ENCODE data around the gene NHS. TPM values are rescaled to one million over a fixed set of nuclear protein-coding genes. Genes with fewer than 3 reads are reported as not detected.

The NHS gene
- polyA plus RNA-seq, 2 of the 4 experiments (the other 2 are of a cell fraction): 3.6 to 5.0 TPM

GRCh38 chrX:17656035-17656418 is 281.0 kb downstream of the NHS start:
- H3K4me3 ChIP-seq: no peak overlapping the region
- POLR2A ChIA-PET: no interaction called here
- H3K27ac ChIP-seq: no peak overlapping the region
- WGBS (ENCODE audit: missing lambda C conversion rate): 96% methylated on average over 24 of the region's 36 CpGs
- H3K9me3 ChIP-seq: no peaks in the 10 kb centered on the region
- DNase-seq (ENCODE audit: low read depth in 1 of 2, low spot score in 1 of 2): no peak
- TF ChIP-seq ELK1 (IDR thresholded peaks at IDR 0.05; ENCODE audit: low read depth, low read length) (no peak), GATA3 (IDR thresholded peaks at IDR 0.05; ENCODE audit: borderline replicate concordance) (no peak), PBX3 (IDR thresholded peaks at IDR 0.05) (no peak), MYC (IDR thresholded peaks at IDR 0.05; ENCODE audit: borderline replicate concordance, low read length) (no peak), MAX (IDR thresholded peaks at IDR 0.05) (no peak)
- no peak overlapping the region for H3K4me2 ChIP-seq
- no peaks in the 10 kb centered on the region for H3K4me1 ChIP-seq
- CTCF ChIA-PET: interaction anchor here (1.1 kb wide), 1 partner anchor 289 kb away, joined by 3 read pairs; no protein-coding TSS in a partner anchor
- ATAC-seq: no peak
- FAIRE-seq: no peak

- 87% methylated on average over 14 of the region's 16 CpGs for WGBS (ENCODE audit: missing lambda C conversion rate)
- no peaks in the 10 kb centered on the region for H3K4me1 ChIP-seq
- no peak overlapping the region for H3K4me3 ChIP-seq
- ATAC-seq (no peak), FAIRE-seq (no peak), DNase-seq (ENCODE audit: low read depth in 1 of 2, low spot score in 1 of 2) (no peak)
- no peak overlapping the region for H3K27ac ChIP-seq
- no peak overlapping the region for H3K4me2 ChIP-seq
- H3K9me3 ChIP-seq: no peaks in the 10 kb centered on the region
- no peak for TF ChIP-seq EHF (CRISPR knock-in tag; IDR thresholded peaks at IDR 0.05)
- TF ChIP-seq KDM1A (IDR thresholded peaks at IDR 0.05; ENCODE audit: low read depth): no peak
- TF ChIP-seq NFE2L2 (conservative IDR thresholded peaks at IDR 0.05; ENCODE audit: low read length): no peak
- no peak for TF ChIP-seq SREBF2 (IDR thresholded peaks at IDR 0.05)
- TF ChIP-seq ZFP36 (IDR thresholded peaks at IDR 0.05; ENCODE audit: borderline replicate concordance, partially characterized antibody): no peak
- no peak for TF ChIP-seq RNF2 (IDR thresholded peaks at IDR 0.05; ENCODE audit: borderline replicate concordance, low read depth)
- TF ChIP-seq ATOH8 (CRISPR knock-in tag; IDR thresholded peaks at IDR 0.05; ENCODE audit: low read depth): no peak
- POLR2A ChIA-PET: no interaction called here
- CTCF ChIA-PET: interaction anchor here (0.9 to 1.6 kb wide), 3 partner anchors 10 to 288 kb away, joined by 3 to 5 read pairs (median 3); no protein-coding TSS in a partner anchor
Measured at GRCh38 chrX:17656556-17656955, 281.6 kb downstream of the NHS start.

- POLR2A ChIA-PET: no interaction called here
- ATAC-seq (no peak), DNase-seq (ENCODE audit: low read depth in 1 of 2, low spot score in 1 of 2) (no peak), FAIRE-seq (no peak)
- WGBS (ENCODE audit: missing lambda C conversion rate): 95% methylated on average over 3 of the region's 3 CpGs
- CTCF ChIA-PET: interaction anchor here (1.2 kb wide), 1 partner anchor 9 kb away, joined by 3 read pairs; no protein-coding TSS in a partner anchor
- H3K9me3 ChIP-seq: no peaks in the 10 kb centered on the region
- no peak overlapping the region for H3K4me3 ChIP-seq
- no peak overlapping the region for H3K4me2 ChIP-seq
- no peak overlapping the region for H3K27ac ChIP-seq
- no peaks in the 10 kb centered on the region for H3K4me1 ChIP-seq
- TF ChIP-seq POLR2A (IDR thresholded peaks at IDR 0.05; ENCODE audit: low read length): no peak
- TF ChIP-seq HOXA7 (CRISPR knock-in tag; IDR thresholded peaks at IDR 0.05): no peak
- no peak for TF ChIP-seq BCL3 (IDR thresholded peaks at IDR 0.05)
- TF ChIP-seq MYC (IDR thresholded peaks at IDR 0.05; ENCODE audit: borderline replicate concordance, low read length): no peak
- no peak for TF ChIP-seq NR3C1 (IDR thresholded peaks at IDR 0.05)
- TF ChIP-seq HDAC2 (IDR thresholded peaks at IDR 0.05): no peak
- no peak for TF ChIP-seq REST (IDR thresholded peaks at IDR 0.05)
- no peak for TF ChIP-seq JUNB (IDR thresholded peaks at IDR 0.05)
- TF ChIP-seq HMGXB4 (CRISPR knock-in tag; IDR thresholded peaks at IDR 0.05; ENCODE audit: borderline replicate concordance): no peak
- no peak for TF ChIP-seq CEBPB (IDR thresholded peaks at IDR 0.05)
- TF ChIP-seq HES2 (IDR thresholded peaks at IDR 0.05): no peak
- no peak for TF ChIP-seq KDM5A (IDR thresholded peaks at IDR 0.05)
- TF ChIP-seq USF2 (IDR thresholded peaks at IDR 0.05): no peak
Measured at GRCh38 chrX:17662391-17662790, 287.4 kb downstream of the NHS start.

Data from A549 (cell line).